OCI-LY1 (cell line): ENCODE measurements around the gene ABCC3.

ENCODE experiments used
- H2AFZ ChIP-seq: fragments of 200-600 bp; sonication (generic), shearing (Covaris generic); 2 replicates; pipeline ENCODE4 v1.6.0; 2014; ENCODE audit warnings: antibody characterized with exemption, mild to moderate bottlenecking, low read length
- H3F3A ChIP-seq: fragments of 200-600 bp; sonication (generic), shearing (Covaris generic); 2 replicates; pipeline ENCODE4 v1.6.0; 2014; ENCODE audit warnings: mild to moderate bottlenecking, antibody characterized with exemption, low read length, moderate library complexity; ENCODE audit not compliant: insufficient read depth
- H3K27ac ChIP-seq: fragments of 200-600 bp; sonication (generic); 2 replicates; pipeline ENCODE4 v1.5.1; 2014; ENCODE audit warnings: low read length, mixed run types, mild to moderate bottlenecking, low read depth; ENCODE audit not compliant: poor library complexity, severe bottlenecking
- H3K27me3 ChIP-seq: fragments of 200-600 bp; sonication (generic); 2 replicates; pipeline ENCODE4 v1.6.0; 2014; ENCODE audit warnings: antibody characterized with exemption, mild to moderate bottlenecking, low read length, moderate library complexity; ENCODE audit not compliant: insufficient read depth
- H3K36me3 ChIP-seq: fragments of 200-600 bp; sonication (generic); 2 replicates; pipeline ENCODE4 v1.6.1; 2014; ENCODE audit warnings: mild to moderate bottlenecking, antibody characterized with exemption, low read length, moderate library complexity, mixed read lengths; ENCODE audit not compliant: insufficient read depth
- H3K4me1 ChIP-seq: fragments of 200-600 bp; sonication (generic); 2 replicates; pipeline ENCODE4 v1.5.1; 2014; ENCODE audit warnings: mild to moderate bottlenecking, low read length, moderate library complexity; ENCODE audit not compliant: insufficient read depth, severe bottlenecking
- H3K4me2 ChIP-seq: fragments of 200-600 bp; sonication (generic), shearing (Covaris generic); 2 replicates; pipeline ENCODE4 v1.6.1; 2014; ENCODE audit warnings: low read length
- H3K4me3 ChIP-seq: fragments of 200-600 bp; sonication (generic); 2 replicates; pipeline ENCODE4 v1.5.1; 2014; ENCODE audit warnings: low read length, low read depth, mild to moderate bottlenecking, mixed read lengths; ENCODE audit not compliant: poor library complexity, severe bottlenecking
- H3K79me2 ChIP-seq: fragments of 200-600 bp; shearing (Covaris generic); 2 replicates; pipeline ENCODE4 v1.6.1; 2016; ENCODE audit warnings: mixed run types, low read length, mixed read lengths; ENCODE audit not compliant: insufficient read depth
- H3K9ac ChIP-seq: fragments of 200-600 bp; sonication (generic), shearing (Covaris generic); 2 replicates; pipeline ENCODE4 v1.6.1; 2014; ENCODE audit warnings: mild to moderate bottlenecking, low read length, mixed read lengths
- H3K9me2 ChIP-seq: fragments of 200-600 bp; sonication (generic), shearing (Covaris generic); 2 replicates; pipeline ENCODE4 v1.6.1; 2014; ENCODE audit warnings: low read depth, mild to moderate bottlenecking, low read length, mixed read lengths
- H3K9me3 ChIP-seq: fragments of 200-600 bp; shearing (Covaris generic); 2 replicates; pipeline ENCODE4 v1.6.1; 2014; ENCODE audit warnings: low read length, mixed read lengths
- H4K20me1 ChIP-seq: fragments of 200-600 bp; sonication (generic), shearing (Covaris generic); 2 replicates; pipeline ENCODE4 v1.6.0; 2016; ENCODE audit warnings: mild to moderate bottlenecking, low read length; ENCODE audit not compliant: insufficient read depth
- EZH2 ChIP-seq: fragments of 200-600 bp; sonication (generic), shearing (Covaris generic); IDR thresholded peaks from 2 replicates; pipeline ENCODE4 v1.8.0; 2017; ENCODE audit warnings: borderline replicate concordance, mixed run types, mild to moderate bottlenecking, antibody characterized with exemption, low read length, moderate library complexity, mixed read lengths
- TF ChIP-seq, protein P1 (sequence below): fragments of 200-600 bp; sonication (generic), shearing (Covaris generic); IDR thresholded peaks from 2 replicates; pipeline ENCODE4 v1.5.1; 2017; ENCODE audit warnings: mild to moderate bottlenecking, antibody characterized with exemption, low read length, moderate library complexity, mixed read lengths

The ABCC3 gene

DNA sequence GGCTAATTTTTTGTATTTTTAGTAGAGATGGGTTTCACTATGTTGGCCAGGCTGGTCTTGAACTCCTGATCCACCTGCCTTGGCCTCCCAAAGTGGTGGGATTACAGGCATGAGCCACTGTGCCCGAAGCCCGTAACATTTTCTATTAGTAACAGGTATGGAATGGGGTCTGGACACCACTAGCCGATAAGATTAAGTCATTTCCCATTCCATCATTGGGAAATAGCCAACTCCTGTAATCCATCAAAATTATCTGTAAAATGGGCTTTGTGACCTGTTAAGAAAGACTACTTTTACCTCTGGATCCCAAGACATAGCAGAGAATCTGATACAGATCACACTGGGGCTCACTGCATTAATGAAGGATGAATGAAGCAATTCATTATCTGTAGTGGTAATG is 80.8 kb downstream of the ABCC3 start:
- no peaks in the 10 kb centered on the region for H3K9me2 ChIP-seq
- no peak overlapping the region for H3K4me2 ChIP-seq
- no peaks in the 10 kb centered on the region for H3K36me3 ChIP-seq
- no peak for TF ChIP-seq EZH2
- TF ChIP-seq, protein P1, sequence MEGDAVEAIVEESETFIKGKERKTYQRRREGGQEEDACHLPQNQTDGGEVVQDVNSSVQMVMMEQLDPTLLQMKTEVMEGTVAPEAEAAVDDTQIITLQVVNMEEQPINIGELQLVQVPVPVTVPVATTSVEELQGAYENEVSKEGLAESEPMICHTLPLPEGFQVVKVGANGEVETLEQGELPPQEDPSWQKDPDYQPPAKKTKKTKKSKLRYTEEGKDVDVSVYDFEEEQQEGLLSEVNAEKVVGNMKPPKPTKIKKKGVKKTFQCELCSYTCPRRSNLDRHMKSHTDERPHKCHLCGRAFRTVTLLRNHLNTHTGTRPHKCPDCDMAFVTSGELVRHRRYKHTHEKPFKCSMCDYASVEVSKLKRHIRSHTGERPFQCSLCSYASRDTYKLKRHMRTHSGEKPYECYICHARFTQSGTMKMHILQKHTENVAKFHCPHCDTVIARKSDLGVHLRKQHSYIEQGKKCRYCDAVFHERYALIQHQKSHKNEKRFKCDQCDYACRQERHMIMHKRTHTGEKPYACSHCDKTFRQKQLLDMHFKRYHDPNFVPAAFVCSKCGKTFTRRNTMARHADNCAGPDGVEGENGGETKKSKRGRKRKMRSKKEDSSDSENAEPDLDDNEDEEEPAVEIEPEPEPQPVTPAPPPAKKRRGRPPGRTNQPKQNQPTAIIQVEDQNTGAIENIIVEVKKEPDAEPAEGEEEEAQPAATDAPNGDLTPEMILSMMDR: no peak
- no peak overlapping the region for H3K9ac ChIP-seq
- no peak overlapping the region for H3K27ac ChIP-seq
- no peaks in the 10 kb centered on the region for H3K27me3 ChIP-seq
- no peak overlapping the region for H2AFZ ChIP-seq
- peaks cover 5% of the 10 kb centered on the region for H3K4me1 ChIP-seq
- no peaks in the 10 kb centered on the region for H4K20me1 ChIP-seq
- H3K4me3 ChIP-seq: no peak overlapping the region
- no peaks in the 10 kb centered on the region for H3K9me3 ChIP-seq
- peaks cover 10% of the 10 kb centered on the region for H3K79me2 ChIP-seq
- H3F3A ChIP-seq: no peaks in the 10 kb centered on the region

DNA sequence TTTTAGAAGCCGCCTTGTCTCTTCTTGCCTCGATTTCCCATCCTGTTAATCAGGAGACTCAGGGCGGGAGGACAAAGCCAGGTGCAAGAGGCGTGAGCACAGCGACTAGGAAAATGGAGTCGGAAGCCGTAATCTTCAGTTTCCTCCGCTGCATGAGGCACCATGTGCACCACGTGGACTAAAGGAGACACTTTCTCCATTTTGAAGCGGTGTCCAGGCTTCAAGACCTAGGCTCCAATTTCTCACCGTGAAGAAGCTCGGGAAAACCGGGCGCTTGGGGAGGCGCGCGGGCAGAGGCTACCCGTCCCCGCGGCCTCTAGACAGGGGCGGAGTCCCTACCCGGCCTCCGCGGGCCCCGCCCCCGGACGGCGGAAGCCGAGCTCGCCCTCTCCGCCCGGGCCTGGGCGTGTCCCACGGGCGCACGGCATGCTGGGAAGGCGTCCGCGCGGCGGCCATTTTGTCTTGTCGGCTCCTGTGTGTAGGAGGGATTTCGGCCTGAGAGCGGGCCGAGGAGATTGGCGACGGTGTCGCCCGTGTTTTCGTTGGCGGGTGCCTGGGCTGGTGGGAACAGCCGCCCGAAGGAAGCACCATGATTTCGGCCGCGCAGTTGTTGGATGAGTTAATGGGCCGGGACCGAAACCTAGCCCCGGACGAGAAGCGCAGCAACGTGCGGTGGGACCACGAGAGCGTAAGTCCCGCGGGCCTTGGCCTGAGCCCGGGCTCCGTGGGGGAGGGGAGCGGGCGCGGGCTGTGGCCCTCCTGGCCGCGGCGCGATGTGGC is 84.7 kb downstream of the ABCC3 start, which contains the start of gene LUC7L3:
TSS of gene LUC7L3 (plus strand) at position 460 of the 780 bp plus-strand sequence. CDS start at position 590, 130 bp downstream.
- no peaks in the 10 kb centered on the region for H3K9me2 ChIP-seq
- H4K20me1 ChIP-seq: 0 out of 2 replicates have a peak, but pooled peaks cover 7% of the 10 kb centered on the region
- TF ChIP-seq EZH2: no peak
- TF ChIP-seq, protein P1: no peak
- peak within 1 kb of the TSS; percentile 1; the same call in 1 of the 2 replicates for H2AFZ ChIP-seq
- peak within 1 kb of the TSS; percentile 85 for H3K9ac ChIP-seq
- H3K79me2 ChIP-seq: peaks cover 49% of the 10 kb centered on the region
- no peaks in the 10 kb centered on the region for H3K9me3 ChIP-seq
- peak within 1 kb of the TSS; percentile 79 for H3K27ac ChIP-seq
- H3K4me2 ChIP-seq: peak within 1 kb of the TSS; percentile 87
- peak within 1 kb of the TSS; percentile 74 for H3K4me3 ChIP-seq
- peaks cover 35% of the 10 kb centered on the region for H3K4me1 ChIP-seq
- H3K27me3 ChIP-seq: no peaks in the 10 kb centered on the region
- H3F3A ChIP-seq: no peaks in the 10 kb centered on the region
- peaks cover 23% of the 10 kb centered on the region; the same call in 1 of the 2 replicates for H3K36me3 ChIP-seq

DNA sequence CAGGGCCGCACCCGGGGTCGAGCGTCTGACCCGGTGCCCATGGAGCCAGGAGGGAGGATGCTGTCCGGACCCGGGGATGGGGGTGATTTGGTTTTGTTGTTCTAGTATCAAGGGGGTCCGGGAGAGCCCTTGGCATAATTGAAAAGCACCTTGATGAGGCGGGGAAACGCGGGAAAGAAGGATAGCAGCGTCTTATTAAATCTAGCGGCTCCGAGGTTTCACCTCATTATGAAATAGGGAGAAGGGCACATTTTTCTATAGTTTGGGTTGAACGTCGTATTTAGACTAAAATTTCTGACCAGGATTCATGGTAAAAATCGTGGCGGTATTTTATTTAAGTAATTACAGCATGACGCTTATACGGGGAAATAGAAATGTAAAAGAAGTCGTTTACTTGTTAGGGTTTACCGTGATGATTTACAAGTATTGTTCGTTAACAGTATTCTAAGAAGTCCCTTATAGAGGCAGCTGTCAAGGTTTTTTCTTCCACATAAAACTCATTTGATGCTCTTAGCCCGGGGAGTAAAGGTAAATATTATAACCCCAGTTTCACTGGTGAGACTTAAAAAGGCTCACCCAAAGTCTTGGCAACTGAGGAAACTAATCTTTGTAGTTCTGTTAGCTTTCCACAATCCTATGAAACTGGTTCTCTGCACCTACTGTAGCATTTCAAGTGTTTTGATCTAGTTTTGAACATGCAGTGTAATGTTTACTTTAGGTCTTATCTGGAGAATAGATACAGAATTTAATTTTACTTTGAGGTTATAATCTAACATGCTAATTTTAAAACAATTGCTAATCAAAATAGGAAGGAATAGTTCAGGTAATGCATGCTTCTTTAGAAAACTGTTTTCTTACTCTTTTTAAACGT is 85.5 kb downstream of the ABCC3 start:
- no peaks in the 10 kb centered on the region for H3K9me3 ChIP-seq
- no peaks in the 10 kb centered on the region for H3K9me2 ChIP-seq
- H3K27me3 ChIP-seq: no peaks in the 10 kb centered on the region
- no peak overlapping the region for H2AFZ ChIP-seq
- H3K36me3 ChIP-seq: peaks cover 32% of the 10 kb centered on the region
- H3F3A ChIP-seq: no peaks in the 10 kb centered on the region
- TF ChIP-seq, protein P1: no peak
- TF ChIP-seq EZH2: no peak
- 0 out of 2 replicates have a peak, but pooled peaks cover 7% of the 10 kb centered on the region for H4K20me1 ChIP-seq
- peak overlapping the region; percentile 87 for H3K4me2 ChIP-seq
- H3K4me1 ChIP-seq: peaks cover 39% of the 10 kb centered on the region
- H3K4me3 ChIP-seq: peak overlapping the region; percentile 74
- peaks cover 57% of the 10 kb centered on the region for H3K79me2 ChIP-seq
- H3K27ac ChIP-seq: peak overlapping the region; percentile 79
- H3K9ac ChIP-seq: peak overlapping the region; percentile 85
